Activated CD8-positive, alpha-beta memory T cell treated with anti-CD3 and anti-CD28 coated beads for 36 hours (primary cell): Measurements from ENCODE around the gene ERAP2. TPM values are rescaled to one million over a fixed set of nuclear protein-coding genes. Genes with fewer than 3 reads are reported as not detected.

ENCODE experiments used
- CTCF ChIA-PET: fragments of 350-600 bp; sonication (Branson Sonifier 250); formaldehyde crosslinking; loops from one replicate; lab custom pipeline; 2021; ENCODE audit warnings: antibody characterized with exemption; lab: Charles Lee
- POLR2A ChIA-PET: fragments of 350-600 bp; sonication (Branson Sonifier 250); formaldehyde crosslinking; loops from one replicate; lab custom pipeline; 2021; ENCODE audit warnings: antibody characterized with exemption; lab: Charles Lee
- total RNA-seq, 2 experiments: library from RNA; stranded (reverse); gene quantifications; one replicate each; pipeline ENCODE4 v1.2.3, GENCODE V29; 2021

ERAP2 gene
- total RNA-seq, 2 experiments from 2014 or later: 32.0 to 37.8 TPM

GRCh38 chr5:96880444-96881164 is 4.3 kb downstream of the ERAP2 start:
- CTCF ChIA-PET: interaction anchor here (1.9 kb wide), 1 partner anchor 12 kb away, joined by 7 read pairs; no protein-coding TSS in a partner anchor
- POLR2A ChIA-PET: no interaction called here

GRCh38 chr5:96881511-96882115 is 5.3 kb downstream of the ERAP2 start:
- CTCF ChIA-PET: interaction anchor here (1.9 kb wide), 1 partner anchor 13 kb away, joined by 7 read pairs; no protein-coding TSS in a partner anchor
- POLR2A ChIA-PET: no interaction called here

GRCh38 chr5:96883871-96884270 is 7.6 kb downstream of the ERAP2 start:
- POLR2A ChIA-PET: no interaction called here
- CTCF ChIA-PET: no interaction called here

- POLR2A ChIA-PET: no interaction called here
- CTCF ChIA-PET: no interaction called here
Observed at GRCh38 chr5:96884995-96885394, 8.7 kb downstream of the ERAP2 start.

- ChIA-PET POLR2A (interaction anchor here (0.6 to 0.7 kb wide), 2 partner anchors 105 to 184 kb away, joined by 3 read pairs; no protein-coding TSS in a partner anchor), CTCF (interaction anchor here (0.8 kb wide), 1 partner anchor 17 kb away, joined by 3 read pairs; no protein-coding TSS in a partner anchor)
Observed at GRCh38 chr5:96885518-96886338, 9.4 kb downstream of the ERAP2 start.

GRCh38 chr5:96893342-96893741 is 17.0 kb downstream of the ERAP2 start:
- ChIA-PET CTCF (no interaction called here), POLR2A (interaction anchor here (0.6 kb wide), 1 partner anchor 21 kb away, joined by 5 read pairs; no protein-coding TSS in a partner anchor)

- POLR2A ChIA-PET: interaction anchor here (0.8 kb wide), 1 partner anchor 24 kb away, joined by 4 read pairs; no protein-coding TSS in a partner anchor
- CTCF ChIA-PET: interaction anchor here (0.8 kb wide), 1 partner anchor 20 kb away, joined by 4 read pairs; the partner anchor contains the start of gene ERAP2
Observed at GRCh38 chr5:96896276-96896675, 20.0 kb downstream of the ERAP2 start.

GRCh38 chr5:96896806-96897205 is 20.5 kb downstream of the ERAP2 start:
- POLR2A ChIA-PET: interaction anchor here (0.8 kb wide), 1 partner anchor 25 kb away, joined by 4 read pairs; no protein-coding TSS in a partner anchor

GRCh38 chr5:96901384-96901783 is 25.1 kb downstream of the ERAP2 start:
- ChIA-PET CTCF (interaction anchor here (0.9 kb wide), 1 partner anchor 29 kb away, joined by 3 read pairs; no protein-coding TSS in a partner anchor), POLR2A (no interaction called here)

More at GRCh38 chr5:96896806-96897205, 20.5 kb downstream of the ERAP2 start:
- CTCF ChIA-PET: interaction anchor here (0.8 kb wide), 1 partner anchor 20 kb away, joined by 4 read pairs; the partner anchor contains the start of gene ERAP2

- ChIA-PET CTCF (interaction anchor here (0.9 kb wide), 1 partner anchor 30 kb away, joined by 3 read pairs; no protein-coding TSS in a partner anchor), POLR2A (no interaction called here)
Observed at GRCh38 chr5:96901841-96902240, 25.5 kb downstream of the ERAP2 start.

- CTCF ChIA-PET: no interaction called here
- POLR2A ChIA-PET: interaction anchor here (0.9 kb wide), 1 partner anchor 95 kb away, joined by 3 read pairs; the partner anchor contains the start of gene ERAP1
Observed at GRCh38 chr5:96902876-96903275, 26.6 kb downstream of the ERAP2 start.

- ChIA-PET POLR2A (interaction anchor here (0.9 to 1.5 kb wide), 2 partner anchors 33 to 96 kb away, joined by 3 to 4 read pairs; partner anchors contain the start of genes ERAP1 and LNPEP), CTCF (no interaction called here)
Observed at GRCh38 chr5:96903300-96903699, 27.0 kb downstream of the ERAP2 start.

- POLR2A ChIA-PET: interaction anchor here (0.6 to 1.5 kb wide), 4 partner anchors 23 to 242 kb away, joined by 3 to 4 read pairs (median 4); partner anchors contain the start of gene LNPEP
Observed at GRCh38 chr5:96904054-96904931, 28.0 kb downstream of the ERAP2 start.

GRCh38 chr5:96905864-96906263 is 29.6 kb downstream of the ERAP2 start:
- CTCF ChIA-PET: no interaction called here
- POLR2A ChIA-PET: no interaction called here

More at GRCh38 chr5:96904054-96904931, 28.0 kb downstream of the ERAP2 start:
- CTCF ChIA-PET: interaction anchor here (1.2 kb wide), 1 partner anchor 35 kb away, joined by 3 read pairs; no protein-coding TSS in a partner anchor

GRCh38 chr5:96909003-96909402 is 32.7 kb downstream of the ERAP2 start:
- ChIA-PET CTCF (no interaction called here), POLR2A (no interaction called here)

GRCh38 chr5:96909435-96909834 is 33.1 kb downstream of the ERAP2 start:
- CTCF ChIA-PET: no interaction called here

GRCh38 chr5:96911139-96911538 is 34.8 kb downstream of the ERAP2 start:
- ChIA-PET POLR2A (interaction anchor here (0.7 kb wide), 1 partner anchor 256 kb away, joined by 4 read pairs; no protein-coding TSS in a partner anchor), CTCF (no interaction called here)

More at GRCh38 chr5:96909435-96909834, 33.1 kb downstream of the ERAP2 start:
- POLR2A ChIA-PET: no interaction called here

GRCh38 chr5:96913233-96913632 is 36.9 kb downstream of the ERAP2 start:
- ChIA-PET POLR2A (no interaction called here), CTCF (no interaction called here)
